NCI-H1694 treated with DMSO at 0.1 percent for 48 hours (cell line): ENCODE measurements around the gene PNPLA2.

Experiments used
- DNase-seq: peaks from one replicate; lab custom pipeline; 2025; lab: John Stamatoyannopoulos, UW

The PNPLA2 gene

DNA sequence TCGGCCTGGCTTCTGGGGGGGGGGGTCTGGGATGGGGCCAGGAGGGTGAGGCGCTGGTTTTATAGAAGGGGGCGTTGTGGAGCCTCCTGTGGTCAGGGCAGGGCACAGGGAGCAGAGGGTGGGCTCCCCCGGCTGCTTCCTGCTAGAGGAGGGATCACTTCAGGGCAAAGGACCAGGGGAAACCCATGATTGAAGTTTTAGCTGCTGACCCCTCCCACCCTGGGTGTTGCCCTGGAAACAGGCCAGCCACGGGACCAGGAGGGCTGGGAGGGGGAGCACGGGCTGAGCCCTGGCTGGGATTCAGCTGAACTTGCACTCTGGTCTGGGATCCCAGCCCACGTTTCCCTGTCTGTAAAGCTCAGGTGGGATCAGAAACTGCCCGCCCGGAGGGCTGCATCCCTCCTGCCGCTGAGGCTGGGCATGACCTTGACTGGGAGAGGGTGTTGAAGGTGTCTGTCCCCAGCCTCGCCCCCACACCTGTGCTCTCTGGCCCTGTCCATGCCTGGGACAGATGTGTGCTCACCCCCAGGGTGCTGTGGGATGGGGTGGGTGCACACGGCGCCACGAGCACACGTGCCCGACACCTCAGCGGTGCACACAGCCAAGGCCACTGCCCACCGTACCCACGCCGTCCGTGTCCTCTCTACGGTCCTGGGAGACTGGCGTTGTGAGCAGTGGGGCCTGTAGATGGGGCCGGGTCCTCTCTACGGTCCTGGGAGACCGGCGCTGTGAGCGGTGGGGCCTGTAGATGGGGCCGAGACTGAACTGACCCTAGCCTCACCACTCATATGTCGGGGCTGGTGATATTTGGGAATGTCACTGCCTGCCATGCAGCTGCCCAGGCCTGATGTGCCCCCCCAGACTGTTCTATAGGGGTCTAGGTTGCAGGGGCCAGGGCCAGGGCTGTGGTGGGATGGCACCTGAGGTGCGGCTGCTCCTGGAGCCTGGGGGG lies 26.3 kb downstream of the PNPLA2 start:
- DNase-seq = peak; percentile 59

- DNase-seq = no peak
Measured at GRCh38 chr11:845872-846495, 27.3 kb downstream of the PNPLA2 start.

- no peak for DNase-seq
Measured at GRCh38 chr11:846496-847098, 27.9 kb downstream of the PNPLA2 start.

GRCh38 chr11:847876-848275 lies 29.2 kb downstream of the PNPLA2 start:
- DNase-seq = no peak

DNA sequence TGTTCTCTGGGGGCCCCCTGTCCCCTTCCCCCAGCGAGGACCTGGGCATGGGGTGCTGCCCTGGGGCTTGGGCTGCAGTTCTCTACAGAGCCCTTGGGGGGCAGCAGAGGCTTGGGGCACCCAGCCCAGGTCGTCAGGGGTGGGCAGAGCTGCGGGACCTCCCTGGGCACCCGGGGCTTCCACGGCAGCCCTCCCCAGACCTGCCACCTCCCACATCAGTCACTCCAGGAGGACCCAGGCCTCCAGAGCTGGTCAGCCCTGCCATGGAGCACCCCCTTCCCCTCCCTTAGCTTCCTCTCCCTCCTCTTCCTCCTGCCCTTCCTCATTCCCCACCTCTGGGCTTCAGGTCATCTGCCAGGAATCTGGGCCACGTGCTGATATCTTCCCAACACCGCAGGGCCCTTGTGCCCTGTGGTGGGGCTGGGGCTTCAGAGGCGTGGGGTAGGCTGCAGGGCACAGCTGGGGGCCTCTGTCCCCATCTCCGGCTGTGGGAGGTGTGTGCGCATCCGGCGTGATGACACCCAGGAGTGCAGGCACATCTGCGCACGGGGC lies 29.7 kb downstream of the PNPLA2 start:
- no peak for DNase-seq

DNA sequence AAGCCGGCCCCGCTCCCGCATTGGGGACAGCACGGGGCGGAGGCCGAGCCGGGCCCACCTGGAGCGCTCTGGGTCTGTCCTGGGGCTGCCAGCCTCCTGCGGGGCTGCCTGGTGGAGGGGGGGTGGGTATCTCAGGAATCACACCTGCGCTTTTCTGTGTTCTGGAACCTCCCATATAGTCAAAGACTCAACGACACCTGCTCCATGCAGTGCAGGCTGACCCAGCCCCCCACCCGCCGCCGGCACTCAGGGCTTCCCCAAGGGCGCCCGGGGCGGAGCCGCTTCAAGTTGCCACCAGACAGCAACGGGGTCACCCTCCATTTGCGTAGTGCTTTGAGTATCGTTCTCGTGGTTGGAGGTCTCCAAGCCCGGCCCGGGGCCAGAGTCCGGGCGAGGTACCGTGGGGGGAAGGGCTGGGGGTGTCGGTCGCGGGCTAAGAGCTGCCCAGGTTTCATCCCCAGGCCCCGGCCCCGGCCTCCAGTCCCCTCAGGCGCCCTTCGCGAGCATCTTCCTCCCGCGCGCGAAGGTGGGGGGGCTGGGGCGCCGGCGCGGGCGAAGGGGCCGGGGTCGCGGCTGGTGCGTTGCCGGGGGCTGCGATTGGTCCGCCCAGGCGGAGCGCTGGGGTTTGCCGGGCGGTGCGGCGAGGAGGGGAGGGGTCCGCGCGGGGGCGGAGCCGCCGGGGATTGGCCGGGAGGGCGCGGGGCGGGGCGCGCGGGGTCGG lies 30.6 kb downstream of the PNPLA2 start:
- no peak for DNase-seq

DNA sequence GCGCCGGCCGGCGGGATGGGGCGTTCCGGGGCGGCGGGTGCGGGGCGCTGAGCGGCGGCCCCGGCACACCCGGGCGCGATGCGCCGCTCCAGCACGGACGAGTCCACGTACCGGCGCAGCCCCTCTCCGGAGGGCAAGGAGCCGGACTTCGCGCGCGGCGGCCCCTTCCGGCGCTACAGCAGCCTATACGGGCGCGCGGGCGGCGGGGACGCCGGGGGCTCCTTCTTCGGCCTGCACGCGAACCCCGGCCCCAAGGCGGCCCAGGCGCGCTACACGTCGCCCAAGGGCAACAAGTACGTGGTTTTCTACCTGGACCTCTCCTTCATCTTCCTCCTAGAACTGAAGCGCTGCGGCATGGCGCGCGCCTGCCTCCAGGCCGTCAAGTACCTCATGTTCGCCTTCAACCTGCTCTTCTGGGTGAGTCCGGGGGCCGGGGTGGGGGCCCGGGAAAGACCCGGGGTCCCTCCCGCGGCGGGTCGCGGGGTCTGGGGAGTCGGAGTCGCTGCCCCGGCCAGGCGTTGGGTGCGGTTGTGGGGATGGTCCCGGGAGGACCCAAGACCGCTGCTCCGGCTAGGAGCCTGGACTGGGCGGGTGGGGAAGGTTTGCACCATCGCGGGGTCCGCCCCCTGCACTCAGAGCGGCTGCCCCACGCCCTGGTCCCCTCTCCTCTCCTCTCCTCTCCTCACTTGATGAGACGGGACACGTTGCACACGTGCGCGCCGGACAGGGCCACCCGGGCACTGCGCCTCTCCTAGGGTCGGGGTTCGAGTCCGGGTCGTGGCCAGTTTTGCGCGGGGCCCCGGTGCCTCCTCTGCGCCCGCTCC lies 31.4 kb downstream of the PNPLA2 start:
- DNase-seq = no peak

- no peak for DNase-seq
Measured at GRCh38 chr11:850775-851763, 32.4 kb downstream of the PNPLA2 start.

DNA sequence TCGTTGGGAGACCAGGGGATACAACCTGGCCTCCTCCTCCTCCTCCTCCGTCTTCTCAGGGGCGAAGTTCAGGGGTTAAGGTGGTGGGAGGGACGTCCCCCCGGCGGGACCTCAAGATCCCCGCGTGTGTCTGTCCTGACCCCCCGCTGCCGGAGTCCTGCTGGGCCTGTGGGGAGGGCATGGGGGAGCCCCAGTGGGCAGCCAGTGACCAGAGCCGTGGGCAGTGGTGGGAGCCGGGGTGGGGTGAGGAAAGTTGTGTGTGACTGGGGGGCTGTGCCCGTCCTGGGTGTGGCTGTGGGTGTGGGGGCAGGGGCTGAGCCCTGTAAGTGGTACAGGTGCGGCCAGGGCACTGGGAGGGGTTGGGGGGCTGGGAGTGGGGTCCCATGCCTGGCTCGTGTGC lies 34.0 kb downstream of the PNPLA2 start:
- DNase-seq = no peak

GRCh38 chr11:853682-854448 lies 35.2 kb downstream of the PNPLA2 start:
- no peak for DNase-seq

GRCh38 chr11:854601-855329 lies 36.1 kb downstream of the PNPLA2 start:
- DNase-seq = no peak

GRCh38 chr11:855330-855674 lies 36.6 kb downstream of the PNPLA2 start:
- no peak for DNase-seq

DNA sequence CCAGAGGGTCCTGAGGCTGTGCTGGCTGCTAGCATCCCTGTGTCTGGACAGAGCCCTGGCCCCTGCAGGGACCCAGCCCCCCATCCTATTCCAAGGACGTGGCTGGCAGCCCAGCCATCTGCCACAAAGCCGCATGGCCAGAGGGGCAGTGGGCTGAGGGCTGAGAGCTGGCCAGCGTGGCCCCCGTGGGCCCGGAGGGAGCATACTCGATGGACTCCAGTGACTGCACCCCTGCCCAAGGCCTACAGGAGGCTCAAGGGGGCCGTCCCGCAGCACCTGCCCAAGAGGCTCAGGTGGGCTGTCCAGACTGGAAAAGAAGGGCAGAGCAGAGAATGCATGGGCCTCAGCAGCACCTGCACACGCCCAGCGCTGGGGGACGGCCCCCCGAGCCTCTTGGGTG lies 37.1 kb downstream of the PNPLA2 start:
- DNase-seq = no peak

GRCh38 chr11:856397-856796 lies 37.7 kb downstream of the PNPLA2 start:
- no peak for DNase-seq

DNA sequence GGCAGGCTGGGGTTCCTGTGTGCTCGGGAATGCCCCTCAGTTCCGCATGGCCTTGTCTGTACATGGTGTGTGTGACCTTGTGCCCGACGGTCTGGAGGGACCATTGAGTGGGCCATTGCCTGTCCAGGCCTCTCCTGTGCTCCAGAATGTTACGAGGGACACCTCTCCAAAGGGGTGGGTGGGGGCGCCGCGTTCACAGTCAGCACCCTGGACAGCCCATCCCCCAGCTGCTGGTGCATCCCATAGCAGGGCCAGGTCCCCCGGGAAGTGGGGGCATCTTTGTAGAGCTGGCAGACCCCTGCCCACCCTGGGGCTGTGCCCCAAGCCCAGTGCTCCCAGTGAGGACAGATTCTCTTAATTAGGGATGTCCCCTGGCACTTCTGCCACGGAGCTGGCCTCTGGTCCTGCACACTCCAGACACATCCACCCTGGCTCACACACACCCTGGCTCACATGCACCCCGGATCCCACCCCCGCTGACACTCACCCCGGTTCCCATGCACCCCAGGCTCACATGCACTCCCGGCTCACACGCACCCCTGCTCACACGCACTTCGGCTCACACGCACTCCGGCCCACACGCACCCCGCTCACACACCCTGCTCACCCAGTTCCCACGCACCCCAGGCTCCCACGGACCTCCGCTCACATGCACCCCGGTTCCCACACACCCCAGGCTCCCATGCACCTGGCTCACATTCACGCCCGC lies 39.5 kb downstream of the PNPLA2 start:
- DNase-seq = no peak

- no peak for DNase-seq
Measured at GRCh38 chr11:858762-859339, 40.1 kb downstream of the PNPLA2 start.

- peak; percentile 83 for DNase-seq
Measured at GRCh38 chr11:859394-860131, 40.8 kb downstream of the PNPLA2 start.
